Breast epithelium (tissue), 4 donors: Measurements from ENCODE around the gene PRSS36. TPM values are rescaled to one million over a fixed set of nuclear protein-coding genes. Genes with fewer than 3 reads are reported as not detected.
"Not testable (repeated sequence)": the region's sequence is repeated elsewhere in the genome, so short reads cannot be mapped to it uniquely, and the experiment has no call there.

Experiments
- DNase-seq, 2 donors: peaks; one replicate each; pipeline ENCODE4 v3.0.0-alpha.2; 2019; ENCODE audit warnings: low spot score in 2 of 2
- H3K27ac ChIP-seq, 2 donors: fragments of 200-600 bp; sonication (generic) in 1 of 2; one replicate each; pipeline ENCODE4 v1.5.1; 2016 to 2019; ENCODE audit warnings: mild to moderate bottlenecking in 1 of 2
- H3K27me3 ChIP-seq, 2 donors: fragments of 200-600 bp; sonication (generic) in 1 of 2; one replicate each; pipeline versions ENCODE4 v1.5.1 to v1.6.0; 2017 to 2019; ENCODE audit warnings: control low read depth in 1 of 2, mild to moderate bottlenecking in 1 of 2
- H3K36me3 ChIP-seq: fragments of 200-600 bp; one replicate; pipeline ENCODE4 v1.5.1; 2019
- H3K4me1 ChIP-seq, 2 donors: fragments of 200-600 bp; sonication (generic); one replicate each; pipeline ENCODE4 v1.5.1; 2016 to 2019; ENCODE audit warnings: control low read depth in 1 of 2
- H3K4me3 ChIP-seq, 3 donors: fragments of 200-600 bp; sonication (generic); 1 replicate in 2 of 3; 2 replicates in 1 of 3; pipeline ENCODE4 v1.5.1; 2016 to 2019; ENCODE audit warnings: mild to moderate bottlenecking in 3 of 3, moderate library complexity in 2 of 3
- H3K9me3 ChIP-seq, 2 donors: fragments of 200-600 bp; sonication (generic) in 1 of 2; one replicate each; pipeline ENCODE4 v1.5.1; 2016 to 2019; ENCODE audit warnings: control low read depth in 1 of 2
- POLR2A ChIP-seq: fragments of 450-650 bp; IDR thresholded peaks from one replicate; pipeline ENCODE4 v1.6.1; 2016; ENCODE audit warnings: antibody characterized with exemption, mild to moderate bottlenecking, moderate library complexity
- POLR2AphosphoS5 ChIP-seq, 3 donors: sonication (generic); formaldehyde crosslinking; IDR thresholded peaks; one replicate each; pipeline ENCODE4 v1.6.1; 2017; ENCODE audit warnings: antibody characterized with exemption in 3 of 3
- intact Hi-C: fragments of 100-400 bp; cut with DNase I; formaldehyde crosslinking; loops from one replicate; pipeline ENCODE4 v1.15.1; 2023; ENCODE audit warnings: low total_unique reads
- total RNA-seq, 3 donors: library from RNA; depleted of rRNA; stranded (reverse); fragments of >200 nt; gene quantifications; one replicate each; pipeline ENCODE4 v1.1.0, GENCODE V29; 2016
- TF ChIP-seq, protein P1 (sequence below), 3 donors: fragments of 450-650 bp; IDR thresholded peaks; one replicate each; pipeline ENCODE4 v1.5.1; 2016 to 2017; ENCODE audit warnings: antibody characterized with exemption in 3 of 3, mild to moderate bottlenecking in 3 of 3, moderate library complexity in 3 of 3

The PRSS36 gene
- total RNA-seq, 3 donors from 2014 or later, result 0.98 to 8.3 (median 2.0) TPM

DNA sequence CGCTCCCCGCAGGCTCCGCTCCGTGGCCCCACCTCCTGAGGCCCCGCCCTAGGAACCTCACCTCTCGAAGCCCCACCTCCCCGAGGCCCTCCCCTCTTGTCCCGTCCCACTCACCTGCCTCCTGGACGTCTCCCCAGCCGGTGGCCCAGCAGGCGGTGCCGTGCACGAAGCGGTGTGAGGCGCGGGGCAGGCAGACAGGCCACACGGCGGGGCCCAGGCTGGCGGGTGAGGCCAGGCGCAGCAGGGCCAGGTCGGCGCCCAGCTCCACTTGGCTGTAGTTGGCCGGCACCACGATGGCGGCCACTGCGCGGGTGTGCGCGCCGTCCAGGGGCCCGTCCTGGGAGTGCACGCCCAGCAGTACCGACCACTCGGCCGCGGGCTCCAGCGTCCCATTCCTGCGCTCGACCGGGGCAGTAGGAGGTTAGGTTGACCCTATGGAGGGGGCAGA, 1.6 kb downstream of the PRSS36 start:
- TF ChIP-seq, protein P1, sequence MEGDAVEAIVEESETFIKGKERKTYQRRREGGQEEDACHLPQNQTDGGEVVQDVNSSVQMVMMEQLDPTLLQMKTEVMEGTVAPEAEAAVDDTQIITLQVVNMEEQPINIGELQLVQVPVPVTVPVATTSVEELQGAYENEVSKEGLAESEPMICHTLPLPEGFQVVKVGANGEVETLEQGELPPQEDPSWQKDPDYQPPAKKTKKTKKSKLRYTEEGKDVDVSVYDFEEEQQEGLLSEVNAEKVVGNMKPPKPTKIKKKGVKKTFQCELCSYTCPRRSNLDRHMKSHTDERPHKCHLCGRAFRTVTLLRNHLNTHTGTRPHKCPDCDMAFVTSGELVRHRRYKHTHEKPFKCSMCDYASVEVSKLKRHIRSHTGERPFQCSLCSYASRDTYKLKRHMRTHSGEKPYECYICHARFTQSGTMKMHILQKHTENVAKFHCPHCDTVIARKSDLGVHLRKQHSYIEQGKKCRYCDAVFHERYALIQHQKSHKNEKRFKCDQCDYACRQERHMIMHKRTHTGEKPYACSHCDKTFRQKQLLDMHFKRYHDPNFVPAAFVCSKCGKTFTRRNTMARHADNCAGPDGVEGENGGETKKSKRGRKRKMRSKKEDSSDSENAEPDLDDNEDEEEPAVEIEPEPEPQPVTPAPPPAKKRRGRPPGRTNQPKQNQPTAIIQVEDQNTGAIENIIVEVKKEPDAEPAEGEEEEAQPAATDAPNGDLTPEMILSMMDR (IDR thresholded peaks at IDR 0.05), result no peak
- TF ChIP-seq POLR2A, result no peak
- no peak for TF ChIP-seq POLR2AphosphoS5 (IDR thresholded peaks at IDR 0.05)
- no peaks in the 10 kb centered on the region for H3K9me3 ChIP-seq
- no peaks in the 10 kb centered on the region for H3K36me3 ChIP-seq
- no peak overlapping the region for H3K27ac ChIP-seq
- intact Hi-C loops, result no loop called here
- no peaks in the 10 kb centered on the region for H3K4me1 ChIP-seq
- DNase-seq, result peak in 1 of 2 donors; percentile 46
- H3K27me3 ChIP-seq, result no peaks in the 10 kb centered on the region
- H3K4me3 ChIP-seq, result peak overlapping the region in 2 of 3 donors; percentile 40 to 63

DNA sequence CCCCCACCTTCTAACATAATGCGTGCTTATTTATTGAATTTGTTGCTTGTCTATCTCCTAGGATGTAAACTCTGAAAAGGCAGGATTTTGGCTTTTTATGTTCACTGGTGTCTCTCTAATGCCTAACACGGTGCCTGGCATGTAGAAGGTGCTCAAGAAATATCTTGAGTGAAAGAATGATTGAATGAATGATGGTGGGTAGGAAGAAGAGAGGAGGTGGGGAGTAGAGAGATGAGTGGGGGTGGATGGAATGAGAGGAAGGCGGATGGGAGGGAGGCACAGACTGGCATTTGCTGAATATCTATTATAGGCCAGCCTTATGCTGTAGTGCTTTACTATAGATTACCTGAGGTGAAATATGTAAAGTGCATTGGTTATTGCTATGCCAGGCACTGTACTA, 2.3 kb downstream of the PRSS36 start:
- Histone ChIP-seq H3K4me1 (no peaks in the 10 kb centered on the region), H3K36me3 (no peaks in the 10 kb centered on the region), H3K9me3 (no peaks in the 10 kb centered on the region), H3K27me3 (no peaks in the 10 kb centered on the region), H3K4me3 (peak overlapping the region in 1 of 3 donors; percentile 63), H3K27ac (no peak overlapping the region)
- intact Hi-C loops, result no loop called here
- TF ChIP-seq, protein P1 (IDR thresholded peaks at IDR 0.05), result no peak
- TF ChIP-seq POLR2AphosphoS5 (IDR thresholded peaks at IDR 0.05) (no peak), POLR2A (no peak)
- DNase-seq, result no peak

DNA sequence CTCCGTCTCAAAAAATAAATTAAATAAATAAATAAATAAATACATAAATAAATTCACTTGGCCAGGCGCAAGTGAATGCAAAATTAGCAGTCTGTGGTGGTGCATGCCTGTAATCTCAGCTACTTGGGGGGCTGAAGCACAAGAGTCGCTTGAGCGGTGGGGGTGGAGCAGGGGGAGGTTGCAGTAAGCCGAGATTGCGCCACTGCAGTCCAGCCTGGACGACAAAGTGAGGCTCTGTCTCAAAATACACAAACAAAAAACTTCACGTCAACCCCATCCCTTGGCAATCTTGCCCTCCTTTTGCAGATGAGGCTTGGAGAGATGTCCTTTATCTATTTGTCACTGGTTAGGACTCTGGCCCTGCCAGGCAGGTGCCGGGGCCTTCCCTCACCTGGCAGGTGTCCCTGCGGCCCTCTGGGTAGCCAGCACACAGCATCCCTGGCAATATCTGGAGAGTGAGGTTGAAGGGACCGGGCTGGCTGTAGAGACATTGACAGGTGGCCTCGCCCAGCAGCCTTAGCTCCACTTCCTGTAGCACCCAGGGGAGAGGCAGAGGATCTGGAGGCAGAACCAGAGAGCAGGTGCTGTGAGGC, 4.4 kb downstream of the PRSS36 start:
- Histone ChIP-seq H3K36me3 (no peaks in the 10 kb centered on the region), H3K27ac (no peak overlapping the region), H3K4me1 (peaks cover 9% of the 10 kb centered on the region in 2 donors), H3K9me3 (no peaks in the 10 kb centered on the region), H3K4me3 (no peak overlapping the region), H3K27me3 (no peaks in the 10 kb centered on the region)
- TF ChIP-seq, protein P1 (IDR thresholded peaks at IDR 0.05), result no peak
- TF ChIP-seq POLR2A (no peak), POLR2AphosphoS5 (IDR thresholded peaks at IDR 0.05) (no peak)
- intact Hi-C loops, result no loop called here
- no peak for DNase-seq

DNA sequence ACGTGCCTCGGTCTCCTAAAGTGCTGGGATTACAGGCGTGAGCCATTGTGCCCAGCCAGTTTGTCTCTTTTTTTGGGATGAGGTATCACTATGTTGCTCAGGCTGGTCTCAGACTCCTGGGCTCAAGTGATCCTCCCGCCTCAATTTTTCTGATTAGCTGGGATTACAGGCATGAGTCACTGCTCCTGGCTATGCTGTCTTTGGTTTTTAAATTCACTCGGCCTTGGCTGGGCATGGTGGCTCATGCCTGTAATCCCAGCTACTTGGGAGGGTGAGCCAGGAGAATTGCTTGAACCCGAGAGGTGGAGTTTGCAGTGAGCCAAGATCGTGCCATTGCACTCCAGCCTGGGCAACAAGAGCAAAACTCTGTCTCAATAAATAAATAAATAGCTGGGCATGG, 5.4 kb downstream of the PRSS36 start:
- H3K27me3 ChIP-seq, H3K4me1 ChIP-seq, H3K9me3 ChIP-seq, H3K36me3 ChIP-seq, intact Hi-C loops, DNase-seq, H3K4me3 ChIP-seq, H3K27ac ChIP-seq: not testable (repeated sequence)

DNA sequence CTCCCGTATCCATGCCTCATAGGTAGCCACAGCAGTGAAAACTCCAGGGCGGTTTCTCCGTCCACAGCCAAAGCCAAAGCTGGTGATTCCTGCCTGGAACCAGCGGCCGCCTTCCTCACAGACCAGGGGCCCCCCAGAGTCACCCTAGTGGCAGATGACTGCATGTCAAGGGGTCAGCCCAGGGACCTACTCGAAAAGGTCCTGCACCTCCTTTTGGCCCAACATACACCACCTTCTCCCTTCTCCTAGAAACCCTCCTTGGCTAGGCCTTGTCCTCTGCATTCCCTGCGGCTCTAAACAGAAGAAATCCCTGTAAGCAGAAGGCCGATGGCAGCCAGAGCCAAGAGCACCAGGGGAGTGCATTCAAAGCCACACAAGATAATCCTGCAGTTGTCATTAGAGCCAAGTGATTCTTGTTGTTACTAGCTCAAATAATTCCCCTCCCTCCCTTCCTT, 6.1 kb downstream of the PRSS36 start:
- Histone ChIP-seq H3K36me3 (no peaks in the 10 kb centered on the region), H3K4me1 (peaks cover 9 to 13% of the 10 kb centered on the region in 2 donors), H3K9me3 (no peaks in the 10 kb centered on the region), H3K27me3 (no peaks in the 10 kb centered on the region), H3K4me3 (no peak overlapping the region), H3K27ac (no peak overlapping the region)
- intact Hi-C loops, result no loop called here
- no peak for DNase-seq
- no peak for TF ChIP-seq POLR2A
- TF ChIP-seq, protein P1 (IDR thresholded peaks at IDR 0.05), result no peak
- TF ChIP-seq POLR2AphosphoS5 (IDR thresholded peaks at IDR 0.05), result no peak
